ENCODE data around the gene KCNJ8.

- no peak for TF ChIP-seq EZH2 (IDR thresholded peaks at IDR 0.05; ENCODE audit: insufficient read depth, poor library complexity, severe bottlenecking)
- no peak for TF ChIP-seq EZH2phosphoT487 (IDR thresholded peaks at IDR 0.05; ENCODE audit: insufficient read depth, low read depth)
Observed at GRCh38 chr12:21773806-21774205, 700 bp downstream of the KCNJ8 start.
